SK-N-DZ (cell line): ENCODE data around the gene STXBP2. TPM values are rescaled to one million over a fixed set of nuclear protein-coding genes. Genes with fewer than 3 reads are reported as not detected.
A peak's percentile ranks its signal among the peaks of the same experiment; 100 is the strongest.

Experiments
- DNase-seq: peaks from one replicate; pipeline ENCODE4 v3.0.0-alpha.2; 2015; ENCODE audit warnings: low spot score
- polyA plus RNA-seq, 2 experiments: library from polyadenylated mRNA; depleted of rRNA; stranded (reverse); fragments of >200 nt; gene quantifications; 2 replicates each; pipeline ENCODE4 v1.2.3, GENCODE V29; 2014

Gene STXBP2
- polyA plus RNA-seq (2014; cell fraction: cytosol; rRNA removed) = 0.58 and 0.74 TPM in 2 replicates
- 4.6 and 6.9 TPM in 2 replicates for polyA plus RNA-seq (2014; cell fraction: nucleus; rRNA removed)

DNA sequence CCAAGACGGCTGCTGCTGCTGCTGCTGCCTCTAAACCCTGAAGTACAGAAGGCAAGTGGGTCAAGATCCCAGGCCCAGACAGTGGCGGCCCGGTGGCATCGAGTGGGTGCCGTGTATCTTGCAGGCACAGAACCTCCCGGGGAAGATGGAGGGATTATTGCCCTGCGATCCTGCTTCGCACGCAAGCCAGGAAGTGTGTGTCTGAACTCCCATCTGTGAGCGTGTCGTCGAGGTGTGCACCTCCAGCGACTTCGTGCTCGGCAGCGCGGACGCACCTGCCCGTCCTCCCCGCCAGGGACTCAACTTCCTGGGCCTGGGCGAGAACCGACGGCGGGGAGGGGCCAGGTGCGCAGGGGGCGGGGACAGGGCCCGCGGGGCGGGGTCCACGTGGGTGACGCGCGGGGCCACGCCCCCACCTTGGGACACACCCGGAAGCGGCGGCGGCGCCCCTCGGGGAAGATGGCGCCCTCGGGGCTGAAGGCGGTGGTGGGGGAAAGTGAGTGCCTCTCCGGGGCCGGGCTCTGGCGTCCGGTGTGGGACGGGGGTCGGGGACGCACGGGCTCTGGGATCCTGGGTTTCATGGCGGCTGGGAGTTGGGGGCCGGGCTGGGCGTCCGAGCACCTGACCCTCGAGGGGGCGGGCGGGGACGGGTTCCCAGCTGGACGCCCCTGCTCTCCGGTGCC is at the start of gene STXBP2:
TSS of gene STXBP2 (plus strand) at position 420 of the 683 bp plus-strand sequence. CDS start at position 460, 40 bp downstream.
- no peak for DNase-seq

DNA sequence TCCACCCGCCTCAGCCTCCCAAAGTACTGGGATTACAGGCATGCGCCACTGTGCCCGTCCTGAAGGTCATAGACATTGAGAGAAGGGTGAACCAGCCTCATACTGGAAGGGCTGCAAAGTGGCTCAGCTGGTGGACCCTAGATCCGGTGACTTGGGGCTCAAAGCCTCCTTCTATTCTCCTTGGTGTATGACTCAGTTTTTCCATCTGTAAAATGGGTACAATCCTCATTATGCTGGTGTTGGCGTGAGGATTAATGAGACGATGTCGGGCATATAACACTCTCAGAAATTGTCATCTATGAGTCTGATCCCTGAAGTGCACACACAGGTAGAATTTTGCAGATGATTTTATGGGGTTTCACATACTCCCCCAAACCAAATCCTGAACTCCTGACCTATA is 47.1 kb upstream of the STXBP2 start:
- no peak for DNase-seq

GRCh38 chr19:7590256-7590655 is 46.7 kb upstream of the STXBP2 start:
- DNase-seq = no peak

GRCh38 chr19:7595466-7596133 is 41.3 kb upstream of the STXBP2 start, which contains the start of gene CAMSAP3:
TSS of gene CAMSAP3 (plus strand) at chr19:7595863. CDS start at chr19:7596003, 140 bp downstream.
- peak; percentile 69 for DNase-seq

GRCh38 chr19:7596211-7596937 is 40.5 kb upstream of the STXBP2 start:
- no peak for DNase-seq

- DNase-seq = no peak
Observed at GRCh38 chr19:7597689-7598088, 39.2 kb upstream of the STXBP2 start.

- no peak for DNase-seq
Observed at GRCh38 chr19:7598180-7598579, 38.7 kb upstream of the STXBP2 start.

GRCh38 chr19:7600721-7601120 is 36.2 kb upstream of the STXBP2 start:
- no peak for DNase-seq

DNA sequence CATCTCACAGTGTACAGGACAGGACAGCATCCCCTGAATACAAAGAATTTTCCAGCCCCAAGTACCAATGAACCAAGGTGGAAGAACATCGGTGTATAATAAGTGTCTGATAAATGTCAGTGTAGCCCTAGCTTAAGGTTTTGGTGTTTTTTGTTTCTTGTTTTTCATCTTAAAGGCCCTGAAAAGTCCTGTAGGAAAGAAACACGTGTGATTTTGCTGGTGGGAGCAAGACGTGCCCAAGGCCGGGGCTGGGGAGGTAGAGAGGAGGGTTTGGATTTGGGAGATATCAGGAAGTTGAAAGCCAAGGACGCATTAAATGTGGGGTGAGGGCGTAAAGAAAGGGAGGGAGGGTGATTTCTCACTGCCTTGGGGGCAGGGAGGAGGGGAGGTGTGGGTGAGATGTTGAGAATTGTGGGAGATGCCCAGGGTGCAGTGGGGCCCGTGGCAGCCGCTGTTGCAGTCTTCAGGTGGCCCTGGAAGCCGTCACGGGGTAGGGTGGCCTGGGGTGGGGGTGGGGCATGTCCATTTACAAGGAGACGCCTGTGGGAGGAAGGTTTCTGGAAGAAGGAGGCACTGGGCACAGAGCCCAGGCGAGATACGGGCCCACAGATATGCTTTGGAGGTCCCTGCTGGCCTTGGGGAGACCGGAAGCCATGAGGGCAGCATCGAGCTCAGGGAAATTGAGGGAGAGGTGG is 34.5 kb upstream of the STXBP2 start:
- DNase-seq = no peak

DNA sequence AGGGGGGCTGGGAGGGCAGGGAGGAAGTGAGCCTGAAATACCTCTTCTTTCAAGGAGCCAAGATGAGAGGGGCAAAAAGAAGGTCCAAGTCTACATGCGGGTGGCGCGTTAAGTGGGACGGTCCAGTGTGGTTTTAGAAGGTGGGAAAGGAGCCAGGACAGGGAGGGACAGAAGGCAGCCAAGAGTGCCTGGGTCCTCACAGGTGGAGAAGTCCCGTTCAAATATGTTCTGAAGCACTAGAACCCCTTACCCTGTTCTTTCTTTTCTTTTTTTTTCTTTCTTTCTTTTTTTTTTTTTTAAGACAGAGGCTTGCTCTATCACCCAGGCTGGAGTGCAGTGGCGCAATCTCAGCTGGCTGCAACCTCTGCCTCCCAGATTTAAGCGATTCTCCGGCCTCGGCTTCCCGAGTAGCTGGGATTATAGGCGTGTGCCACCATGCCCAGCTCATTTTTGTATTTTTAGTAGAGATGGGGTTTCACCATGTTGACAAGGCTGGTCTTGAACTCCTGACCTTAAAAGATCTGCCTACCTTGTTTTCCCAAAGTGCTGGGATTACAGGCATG is 33.9 kb upstream of the STXBP2 start:
- no peak for DNase-seq

DNA sequence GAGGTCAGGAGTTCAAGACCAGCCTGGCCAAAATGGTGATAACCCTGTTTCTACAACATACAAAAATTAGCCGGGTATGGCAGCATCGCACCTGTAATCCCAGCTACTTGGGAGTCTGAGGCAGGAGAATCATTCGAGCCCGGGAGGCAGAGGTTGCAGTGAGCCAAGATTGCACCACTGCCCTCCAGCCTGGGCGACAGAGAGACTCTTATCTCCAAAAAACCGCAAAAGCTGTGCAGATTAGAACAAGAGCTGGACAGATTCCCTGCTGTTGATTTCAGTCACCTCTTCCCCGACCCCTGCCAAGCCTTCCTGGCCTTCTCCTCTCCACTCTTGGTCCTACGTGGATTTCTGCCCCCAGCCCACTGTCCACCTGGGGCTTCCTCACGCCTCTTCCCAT is 33.0 kb upstream of the STXBP2 start:
- DNase-seq = no peak

GRCh38 chr19:7605490-7606222 is 31.3 kb upstream of the STXBP2 start:
- DNase-seq = peak; percentile 38

- no peak for DNase-seq
Observed at GRCh38 chr19:7606289-7606688, 30.6 kb upstream of the STXBP2 start.

GRCh38 chr19:7607212-7607873 is 29.6 kb upstream of the STXBP2 start:
- DNase-seq = no peak

DNA sequence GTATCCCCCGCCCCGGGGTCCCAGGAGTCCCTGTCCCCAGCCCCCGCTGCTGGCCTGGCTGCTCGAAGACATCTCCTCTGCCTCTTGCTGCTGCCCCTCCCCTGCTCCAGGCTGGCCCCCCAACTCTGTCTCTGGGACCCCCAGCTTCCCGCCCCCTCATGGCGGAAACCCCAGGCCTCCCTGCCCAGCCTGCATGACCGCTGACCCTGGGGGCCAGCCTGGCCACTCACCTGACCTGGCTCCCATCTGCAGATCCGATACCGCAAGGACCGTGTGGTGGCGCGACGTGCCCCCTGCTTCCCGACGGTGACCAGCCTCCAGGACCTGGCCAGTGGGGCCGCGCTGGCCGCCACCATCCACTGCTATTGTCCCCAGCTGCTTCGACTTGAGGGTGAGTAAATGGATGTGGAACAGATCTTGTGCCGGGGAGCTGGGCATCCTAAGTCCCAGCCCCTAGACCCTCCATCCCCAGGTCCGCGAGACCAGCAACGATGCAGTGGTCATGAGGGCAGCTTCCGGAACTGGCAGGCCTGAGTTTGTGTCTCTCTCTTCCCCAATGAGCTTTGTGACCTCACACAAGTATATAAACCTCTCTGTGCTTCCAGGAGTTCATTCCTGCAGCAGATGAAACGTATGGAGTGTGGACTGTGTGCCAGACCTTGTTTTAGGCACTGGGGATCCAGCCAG is 28.9 kb upstream of the STXBP2 start:
- DNase-seq = no peak

DNA sequence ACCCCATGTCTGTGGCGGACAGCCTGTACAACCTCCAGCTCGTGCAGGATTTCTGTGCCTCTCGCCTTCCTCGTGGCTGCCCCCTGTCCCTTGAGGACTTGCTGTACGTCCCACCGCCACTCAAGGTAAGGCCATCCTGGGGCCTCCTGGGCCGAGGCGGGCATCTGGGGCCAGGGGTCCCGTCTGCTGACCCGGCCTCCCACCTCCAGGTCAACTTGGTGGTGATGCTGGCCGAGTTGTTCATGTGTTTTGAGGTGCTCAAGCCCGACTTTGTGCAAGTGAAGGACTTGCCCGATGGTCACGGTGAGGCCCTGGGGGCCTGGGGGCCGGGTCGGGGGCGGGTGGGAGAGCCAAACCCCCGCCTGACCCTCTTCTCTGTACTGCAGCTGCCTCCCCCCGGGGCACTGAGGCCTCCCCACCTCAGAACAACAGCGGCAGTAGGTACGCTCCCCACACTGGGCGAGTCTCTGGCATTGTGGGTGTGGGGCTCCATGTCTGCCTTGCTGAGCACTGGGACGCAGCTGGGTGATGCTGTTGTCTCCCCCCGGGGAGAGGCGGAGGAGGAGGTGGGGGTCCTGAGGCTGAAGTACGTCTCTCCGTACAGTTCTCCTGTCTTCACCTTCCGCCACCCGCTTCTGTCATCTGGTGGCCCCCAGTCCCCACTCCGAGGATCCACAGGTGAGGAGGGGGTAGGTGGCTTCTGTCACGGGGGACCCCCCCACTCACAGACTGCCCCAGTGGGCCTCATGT is 26.2 kb upstream of the STXBP2 start:
- no peak for DNase-seq

- DNase-seq = no peak
Observed at GRCh38 chr19:7611541-7612279, 25.2 kb upstream of the STXBP2 start.
